ENCODE results near the gene TIMM10.

DNA sequence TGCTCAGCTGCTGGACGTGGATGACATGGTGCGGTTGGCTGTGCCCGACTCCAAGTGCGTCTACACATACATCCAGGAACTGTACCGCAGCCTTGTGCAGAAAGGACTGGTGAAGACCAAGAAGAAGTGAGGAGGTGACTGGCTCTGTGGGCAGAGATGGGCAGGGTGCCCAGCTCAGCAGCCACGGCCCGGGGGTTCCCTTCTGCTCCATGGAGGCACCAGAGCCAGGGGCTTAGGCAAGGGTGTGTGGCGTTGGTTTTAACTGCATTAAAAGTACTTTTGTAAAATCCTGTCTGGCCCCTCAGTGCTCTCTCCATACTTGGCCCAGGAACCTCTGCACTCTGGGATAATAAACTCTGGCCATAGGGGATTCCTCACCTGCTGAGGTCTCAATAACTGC, 19.4 kb upstream of the TIMM10 start:
- TF ChIP-seq, protein P1, sequence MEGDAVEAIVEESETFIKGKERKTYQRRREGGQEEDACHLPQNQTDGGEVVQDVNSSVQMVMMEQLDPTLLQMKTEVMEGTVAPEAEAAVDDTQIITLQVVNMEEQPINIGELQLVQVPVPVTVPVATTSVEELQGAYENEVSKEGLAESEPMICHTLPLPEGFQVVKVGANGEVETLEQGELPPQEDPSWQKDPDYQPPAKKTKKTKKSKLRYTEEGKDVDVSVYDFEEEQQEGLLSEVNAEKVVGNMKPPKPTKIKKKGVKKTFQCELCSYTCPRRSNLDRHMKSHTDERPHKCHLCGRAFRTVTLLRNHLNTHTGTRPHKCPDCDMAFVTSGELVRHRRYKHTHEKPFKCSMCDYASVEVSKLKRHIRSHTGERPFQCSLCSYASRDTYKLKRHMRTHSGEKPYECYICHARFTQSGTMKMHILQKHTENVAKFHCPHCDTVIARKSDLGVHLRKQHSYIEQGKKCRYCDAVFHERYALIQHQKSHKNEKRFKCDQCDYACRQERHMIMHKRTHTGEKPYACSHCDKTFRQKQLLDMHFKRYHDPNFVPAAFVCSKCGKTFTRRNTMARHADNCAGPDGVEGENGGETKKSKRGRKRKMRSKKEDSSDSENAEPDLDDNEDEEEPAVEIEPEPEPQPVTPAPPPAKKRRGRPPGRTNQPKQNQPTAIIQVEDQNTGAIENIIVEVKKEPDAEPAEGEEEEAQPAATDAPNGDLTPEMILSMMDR (IDR thresholded peaks at IDR 0.05) = no peak
- TF ChIP-seq EP300 (IDR thresholded peaks at IDR 0.05) = no peak
